Tibial artery (tissue), 4 donors: Measurements from ENCODE around the gene AGAP4.
"Not testable (repeated sequence)": the region's sequence is repeated elsewhere in the genome, so short reads cannot be mapped to it uniquely, and the experiment has no call there.

ENCODE experiments used
- DNase-seq, 2 donors: peaks; one replicate each; pipeline ENCODE4 v3.0.0-alpha.2; 2019
- H3K27ac ChIP-seq, 2 donors: fragments of 200-600 bp; sonication (generic) in 1 of 2; 1 replicate in 1 of 2; 2 replicates in 1 of 2; pipeline ENCODE4 v1.5.1; 2018 to 2019; ENCODE audit warnings: mild to moderate bottlenecking in 1 of 2
- H3K27me3 ChIP-seq, 2 donors: fragments of 200-600 bp; sonication (generic) in 1 of 2; one replicate each; pipeline versions ENCODE4 v1.5.1 to v1.6.0; 2016 to 2019
- H3K36me3 ChIP-seq, 3 donors: fragments of 200-600 bp; sonication (generic) in 2 of 3; one replicate each; pipeline ENCODE4 v1.5.1; 2016 to 2019; ENCODE audit warnings: mild to moderate bottlenecking in 2 of 3
- H3K4me1 ChIP-seq, 4 donors: fragments of 200-600 bp; sonication (generic) in 2 of 4; 1 replicate in 3 of 4; 2 replicates in 1 of 4; pipeline ENCODE4 v1.5.1; 2016 to 2019
- H3K4me3 ChIP-seq, 2 donors: fragments of 200-600 bp; sonication (generic) in 1 of 2; 1 replicate in 1 of 2; 2 replicates in 1 of 2; pipeline ENCODE4 v1.5.1; 2018 to 2019; ENCODE audit warnings: mild to moderate bottlenecking in 2 of 2
- H3K9me3 ChIP-seq, 3 donors: fragments of 200-600 bp; sonication (generic) in 1 of 3; one replicate each; pipeline ENCODE4 v1.5.1; 2016 to 2019
- intact Hi-C: fragments of 100-400 bp; cut with DNase I; formaldehyde crosslinking; loops from one replicate; pipeline ENCODE4 v1.15.0; 2023; ENCODE audit warnings: low total_unique reads
- TF ChIP-seq, protein P1 (sequence below), 2 experiments: fragments of 200-600 bp in 1 of 2; fragments of 450-650 bp in 1 of 2; IDR thresholded peaks; one replicate each; pipeline ENCODE4 v1.5.1; 2017 to 2019; ENCODE audit warnings: antibody characterized with exemption in 2 of 2, mild to moderate bottlenecking in 1 of 2, moderate library complexity in 1 of 2

The AGAP4 gene

DNA sequence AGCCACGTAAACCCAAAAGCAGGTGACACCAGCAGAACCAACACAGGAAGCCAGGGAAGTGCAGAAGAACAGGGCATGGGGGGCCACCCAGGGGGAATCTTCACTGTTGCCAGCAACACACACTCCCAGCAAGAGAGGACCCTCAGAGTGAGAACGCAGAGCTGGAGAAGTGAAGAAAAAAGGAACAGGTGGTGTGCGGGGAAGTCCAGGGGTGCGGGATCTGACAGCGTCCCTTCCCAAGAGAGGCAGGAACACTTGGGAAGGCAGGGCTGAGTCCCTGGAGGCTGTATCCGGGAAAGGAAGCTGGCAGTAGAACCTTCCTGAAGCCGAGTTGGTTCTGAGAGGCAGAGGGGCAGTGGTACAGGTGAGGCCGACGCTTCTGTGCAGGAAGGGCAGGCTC, 27.7 kb downstream of the AGAP4 start:
- TF ChIP-seq, protein P1, sequence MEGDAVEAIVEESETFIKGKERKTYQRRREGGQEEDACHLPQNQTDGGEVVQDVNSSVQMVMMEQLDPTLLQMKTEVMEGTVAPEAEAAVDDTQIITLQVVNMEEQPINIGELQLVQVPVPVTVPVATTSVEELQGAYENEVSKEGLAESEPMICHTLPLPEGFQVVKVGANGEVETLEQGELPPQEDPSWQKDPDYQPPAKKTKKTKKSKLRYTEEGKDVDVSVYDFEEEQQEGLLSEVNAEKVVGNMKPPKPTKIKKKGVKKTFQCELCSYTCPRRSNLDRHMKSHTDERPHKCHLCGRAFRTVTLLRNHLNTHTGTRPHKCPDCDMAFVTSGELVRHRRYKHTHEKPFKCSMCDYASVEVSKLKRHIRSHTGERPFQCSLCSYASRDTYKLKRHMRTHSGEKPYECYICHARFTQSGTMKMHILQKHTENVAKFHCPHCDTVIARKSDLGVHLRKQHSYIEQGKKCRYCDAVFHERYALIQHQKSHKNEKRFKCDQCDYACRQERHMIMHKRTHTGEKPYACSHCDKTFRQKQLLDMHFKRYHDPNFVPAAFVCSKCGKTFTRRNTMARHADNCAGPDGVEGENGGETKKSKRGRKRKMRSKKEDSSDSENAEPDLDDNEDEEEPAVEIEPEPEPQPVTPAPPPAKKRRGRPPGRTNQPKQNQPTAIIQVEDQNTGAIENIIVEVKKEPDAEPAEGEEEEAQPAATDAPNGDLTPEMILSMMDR (IDR thresholded peaks at IDR 0.05), result no peak
- intact Hi-C loops, result no loop called here
- H3K4me1 ChIP-seq, result no peaks in the 10 kb centered on the region
- H3K36me3 ChIP-seq, result no peaks in the 10 kb centered on the region
- H3K4me3 ChIP-seq, result no peak overlapping the region
- no peak overlapping the region for H3K27ac ChIP-seq
- H3K9me3 ChIP-seq, result no peaks in the 10 kb centered on the region
- no peaks in the 10 kb centered on the region for H3K27me3 ChIP-seq
- DNase-seq, result no peak

DNA sequence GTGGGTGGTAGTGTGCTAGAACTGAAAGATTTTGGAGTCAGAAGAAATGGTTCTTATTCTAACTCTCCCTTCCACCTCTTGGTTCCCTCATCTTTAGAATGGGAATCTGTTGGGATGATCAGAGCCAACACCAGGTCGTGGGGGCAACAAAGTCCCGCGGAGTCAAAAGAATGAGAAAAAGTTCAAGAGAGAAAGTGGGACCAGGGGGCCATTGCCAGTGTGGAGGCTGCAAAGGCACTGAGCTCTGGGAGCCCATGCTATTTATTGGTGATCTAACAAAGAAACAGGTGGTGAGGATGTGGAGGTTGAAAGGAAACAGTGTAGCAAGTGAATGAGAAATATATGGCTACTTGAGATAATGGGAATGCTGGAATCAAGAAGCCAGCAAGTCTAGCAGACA, 29.4 kb downstream of the AGAP4 start:
- Histone ChIP-seq H3K27ac (no peak overlapping the region), H3K9me3 (no peaks in the 10 kb centered on the region), H3K36me3 (no peaks in the 10 kb centered on the region), H3K27me3 (no peaks in the 10 kb centered on the region), H3K4me3 (no peak overlapping the region), H3K4me1 (no peaks in the 10 kb centered on the region)
- TF ChIP-seq, protein P1 (IDR thresholded peaks at IDR 0.05), result no peak
- no peak for DNase-seq
- intact Hi-C loops, result no loop called here

DNA sequence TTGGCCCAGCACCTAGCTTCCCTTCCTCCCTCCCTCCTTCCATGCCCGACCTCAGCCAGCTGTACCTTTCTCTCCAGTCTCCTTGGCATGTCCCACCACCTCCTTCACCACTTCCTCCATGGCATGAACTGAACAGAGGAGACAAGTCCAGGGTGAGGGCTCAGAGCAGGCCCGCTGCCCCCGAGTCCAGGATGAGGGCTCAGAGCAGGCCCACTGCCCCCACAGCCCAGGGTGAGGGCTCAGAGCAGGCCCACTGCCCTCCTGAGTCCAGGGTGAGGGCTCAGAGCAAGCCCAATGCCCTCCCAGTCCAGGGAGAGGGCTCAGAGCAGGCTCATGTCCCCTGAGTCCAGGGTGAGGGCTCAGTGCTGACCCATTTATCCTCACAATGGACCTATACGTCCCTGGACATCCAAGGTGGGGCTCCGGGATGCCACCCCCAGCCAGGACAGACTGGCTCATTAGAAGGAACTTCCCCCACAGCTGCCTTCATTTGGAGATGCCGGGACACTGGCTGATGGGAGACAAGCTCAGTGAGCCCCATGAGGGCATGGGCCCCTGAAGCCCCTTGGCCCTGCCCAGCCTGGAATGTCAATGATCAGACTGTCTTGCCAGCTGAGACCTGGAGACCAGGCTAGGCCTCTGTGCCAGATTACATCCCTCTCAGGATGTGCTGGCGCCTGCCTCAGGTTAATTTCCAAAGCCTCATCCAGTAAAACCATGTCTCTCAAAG, 30.0 kb downstream of the AGAP4 start:
- intact Hi-C loops, result no loop called here

DNA sequence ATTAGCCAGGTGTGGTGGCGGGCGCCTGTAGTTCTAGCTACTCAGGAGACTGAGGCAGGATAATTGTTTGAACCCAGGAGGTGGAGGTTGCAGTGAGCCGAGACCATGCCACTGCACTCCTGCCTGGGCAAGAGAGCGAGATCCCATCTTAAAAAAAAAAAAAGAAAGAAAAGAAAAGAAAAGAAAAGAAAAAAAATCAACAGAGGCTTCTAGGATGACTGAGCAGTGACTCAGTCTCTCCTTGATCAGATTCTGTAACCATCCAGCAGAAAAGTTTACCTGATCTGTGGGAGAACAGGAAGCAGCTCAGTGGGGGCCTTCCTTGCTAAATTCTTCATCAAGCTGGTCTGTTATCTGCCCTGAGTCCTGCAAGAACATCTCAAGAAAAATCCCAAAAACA, 33.2 kb downstream of the AGAP4 start:
- intact Hi-C loops, H3K9me3 ChIP-seq, H3K4me3 ChIP-seq, H3K4me1 ChIP-seq, H3K36me3 ChIP-seq, H3K27me3 ChIP-seq, H3K27ac ChIP-seq, DNase-seq: not testable (repeated sequence)

More for the DNA sequence above, 30.0 kb downstream of the AGAP4 start:
- H3K27ac ChIP-seq, result no peak overlapping the region
- TF ChIP-seq, protein P1 (IDR thresholded peaks at IDR 0.05), result no peak
- no peak overlapping the region for H3K4me3 ChIP-seq
- H3K4me1 ChIP-seq, result no peaks in the 10 kb centered on the region
- no peak for DNase-seq
- no peaks in the 10 kb centered on the region for H3K36me3 ChIP-seq
- H3K27me3 ChIP-seq, result no peaks in the 10 kb centered on the region
- H3K9me3 ChIP-seq, result no peaks in the 10 kb centered on the region

DNA sequence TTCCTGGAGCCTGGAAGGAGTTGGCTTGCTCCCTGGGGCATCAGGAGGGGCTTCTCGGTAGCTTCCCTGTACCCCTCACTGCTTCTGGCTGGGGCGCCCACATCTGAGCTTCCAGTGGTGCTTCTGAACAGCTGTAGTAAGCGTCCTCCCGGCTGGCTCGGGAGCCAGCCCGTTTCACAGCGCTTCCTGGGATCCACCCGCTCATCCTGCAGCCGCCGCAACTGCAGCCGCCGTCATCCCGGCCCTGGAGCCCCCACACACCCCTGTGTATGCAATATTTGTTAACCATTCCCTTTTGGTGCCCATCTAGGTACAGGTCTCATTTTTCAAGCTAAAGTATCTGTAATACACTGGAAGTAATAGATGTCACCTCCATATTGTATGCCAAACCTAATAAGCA, 34.3 kb downstream of the AGAP4 start:
- intact Hi-C loops, H3K27ac ChIP-seq, H3K4me3 ChIP-seq, H3K27me3 ChIP-seq, H3K36me3 ChIP-seq, H3K4me1 ChIP-seq, DNase-seq, H3K9me3 ChIP-seq: not testable (repeated sequence)

DNA sequence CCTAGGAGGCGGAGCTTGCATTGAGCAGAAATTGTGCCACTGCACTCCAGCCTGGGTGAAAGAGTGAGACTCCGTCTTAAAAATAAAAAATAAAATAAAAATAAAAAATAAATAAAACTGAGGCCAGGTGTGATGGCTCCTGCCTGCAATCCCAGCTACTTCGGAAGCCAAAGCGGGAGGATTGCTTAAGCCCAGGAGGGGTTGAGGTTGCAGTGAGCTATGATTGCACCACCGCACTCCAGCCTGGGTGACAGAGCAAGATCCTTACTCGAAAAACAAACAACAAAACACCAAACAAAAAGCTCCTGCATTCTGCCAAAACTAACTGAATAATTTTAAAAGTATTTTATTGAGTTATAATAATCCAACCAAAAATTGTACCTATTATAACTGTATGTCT, 36.2 kb downstream of the AGAP4 start:
- H3K4me1 ChIP-seq, result no peaks in the 10 kb centered on the region
- no peak overlapping the region for H3K27ac ChIP-seq
- DNase-seq, result no peak
- intact Hi-C loops, result no loop called here
- TF ChIP-seq, protein P1 (IDR thresholded peaks at IDR 0.05), result no peak
- no peaks in the 10 kb centered on the region for H3K36me3 ChIP-seq
- H3K4me3 ChIP-seq, result no peak overlapping the region
- no peaks in the 10 kb centered on the region for H3K27me3 ChIP-seq
- H3K9me3 ChIP-seq, result no peaks in the 10 kb centered on the region

DNA sequence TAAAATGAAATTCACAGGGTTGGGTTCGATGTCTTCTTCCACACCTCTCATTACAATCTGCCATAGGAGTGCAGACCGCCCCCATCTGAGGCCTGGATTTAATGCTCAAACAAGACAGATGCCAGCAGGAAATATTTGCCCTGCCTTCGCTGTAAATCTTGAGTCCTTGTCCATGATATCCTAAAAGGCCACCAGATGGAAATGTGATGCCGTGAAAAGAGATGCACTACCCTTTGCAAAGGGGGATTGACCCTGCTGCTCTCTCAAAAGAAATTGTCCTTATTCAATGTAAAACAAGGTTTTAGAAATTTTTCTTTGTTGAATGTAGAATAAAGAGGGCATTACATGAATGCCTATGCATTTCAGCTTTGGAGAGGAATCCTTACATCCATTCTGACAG, 37.5 kb downstream of the AGAP4 start:
- H3K4me3 ChIP-seq, result no peak overlapping the region
- no peaks in the 10 kb centered on the region for H3K27me3 ChIP-seq
- TF ChIP-seq, protein P1 (IDR thresholded peaks at IDR 0.05), result no peak
- intact Hi-C loops, result no loop called here
- no peak overlapping the region for H3K27ac ChIP-seq
- no peak for DNase-seq
- H3K4me1 ChIP-seq, result no peaks in the 10 kb centered on the region
- no peaks in the 10 kb centered on the region for H3K36me3 ChIP-seq
- H3K9me3 ChIP-seq, result no peaks in the 10 kb centered on the region

DNA sequence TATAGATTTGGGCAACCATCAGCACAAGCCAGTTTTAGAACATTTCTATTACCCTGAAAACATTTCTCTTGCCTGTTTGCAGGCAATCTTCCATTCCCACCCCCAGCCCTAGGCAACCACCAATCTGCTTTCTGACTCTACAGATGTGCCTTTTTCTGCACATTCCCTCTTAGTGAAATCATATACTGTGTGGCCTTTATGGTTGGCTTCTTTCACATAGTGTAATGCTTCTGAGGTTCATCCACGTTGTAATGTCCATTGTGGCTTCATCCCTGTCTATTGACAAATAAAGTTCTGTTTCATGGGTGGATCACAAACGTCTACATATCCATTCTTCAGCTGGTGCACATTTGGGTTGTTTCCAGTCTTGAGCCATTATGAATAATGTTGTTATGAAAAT, 42.3 kb downstream of the AGAP4 start:
- H3K4me3 ChIP-seq, H3K4me1 ChIP-seq, H3K27ac ChIP-seq, H3K27me3 ChIP-seq, intact Hi-C loops, H3K36me3 ChIP-seq, DNase-seq, H3K9me3 ChIP-seq: not testable (repeated sequence)

DNA sequence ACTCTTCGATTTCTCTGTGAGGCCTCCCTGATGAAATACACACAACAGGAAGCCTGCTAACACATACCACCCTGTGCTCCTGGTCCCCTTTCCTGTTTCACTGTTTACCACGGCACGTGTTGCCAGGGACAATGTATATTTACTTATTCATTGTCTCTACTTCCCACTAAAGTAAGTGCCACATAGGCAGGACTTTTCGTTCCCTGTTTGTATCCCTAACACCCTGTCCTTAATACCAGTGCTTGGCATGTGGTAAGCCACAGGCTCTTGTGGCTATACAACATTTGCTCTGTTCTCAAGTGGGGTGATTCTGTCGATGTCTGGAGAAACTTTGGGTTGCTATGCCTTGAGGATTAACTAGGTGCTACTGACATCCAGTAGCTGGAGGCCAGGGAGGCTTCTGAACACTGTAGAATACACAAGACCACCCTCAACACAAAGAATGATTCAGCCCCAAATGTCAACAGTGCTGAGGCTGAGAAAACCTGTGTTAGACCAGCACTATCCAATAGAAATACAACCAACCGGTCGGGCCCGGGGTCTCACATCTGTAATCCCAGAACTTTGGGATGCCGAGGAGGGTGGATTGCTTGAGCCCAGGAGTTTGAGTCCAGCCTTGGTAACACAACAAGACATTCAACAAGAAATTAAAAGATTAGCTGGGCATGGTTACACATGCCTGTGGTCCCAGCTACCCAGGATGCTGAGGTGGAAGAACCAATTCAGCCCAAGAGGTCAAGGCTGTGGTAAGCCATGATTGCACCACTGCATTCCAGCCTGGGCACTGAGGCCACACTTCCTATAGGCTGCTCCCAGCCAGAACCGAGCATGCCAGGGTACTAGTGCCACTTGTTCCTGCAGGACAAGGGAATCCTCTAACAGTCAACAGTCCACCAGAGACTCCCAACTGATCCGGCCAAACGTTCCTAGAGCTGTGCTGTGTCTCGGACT, 44.0 kb downstream of the AGAP4 start:
- intact Hi-C loops, H3K4me3 ChIP-seq, H3K27ac ChIP-seq, H3K9me3 ChIP-seq, DNase-seq, H3K36me3 ChIP-seq, H3K27me3 ChIP-seq, H3K4me1 ChIP-seq: not testable (repeated sequence)
